ENCODE results near the gene FGF14. TPM values are rescaled to one million over a fixed set of nuclear protein-coding genes. Genes with fewer than 3 reads are reported as not detected.

FGF14 gene
- total and polyA plus RNA-seq, 2 donors (not counting 3 experiments of a cell fraction or from before 2014, with no cell fraction given) = not detected

DNA sequence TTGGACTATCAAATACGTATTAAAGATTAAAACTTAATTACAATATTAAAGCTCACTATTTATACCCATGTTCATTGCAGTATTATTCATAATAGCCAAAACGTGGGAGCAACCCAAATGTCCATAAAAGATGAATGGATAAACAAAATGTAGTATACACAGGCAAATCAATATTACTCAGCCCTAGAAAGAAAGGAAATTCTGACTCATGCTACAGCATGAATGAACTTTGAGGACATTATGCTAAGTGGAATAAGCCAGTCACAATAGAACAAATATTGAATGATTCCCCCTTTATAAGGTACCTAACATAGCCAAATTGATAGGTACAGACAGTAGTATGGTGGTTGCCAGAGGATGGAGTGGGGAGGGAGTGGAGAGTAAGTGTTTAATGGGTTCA is 457.3 kb downstream of the FGF14 start:
- no peak overlapping the region for H3K27ac ChIP-seq (ENCODE audit: insufficient read depth, low read depth, low read length)
- dilution Hi-C loops (cut with MboI; ENCODE audit: extremely low pct_ligation_motif_present, low sequenced_read_pairs) (no loop called here), intact Hi-C loops (cut with micrococcal nuclease) (no loop called here)
- no peaks in the 10 kb centered on the region for H3K36me3 ChIP-seq (ENCODE audit: control insufficient read depth in 2 of 2, extremely low read depth in 1 of 2, insufficient read depth in 2 of 2, low read length in 2 of 2)
- H3K9ac ChIP-seq (replicated peaks; ENCODE audit: extremely low read depth, insufficient read depth, low read length) = no peak overlapping the region
- POLR2A ChIA-PET = no interaction called here
- no peak for FAIRE-seq
- CTCF ChIA-PET = no interaction called here
- no peaks in the 10 kb centered on the region for H3K4me1 ChIP-seq (ENCODE audit: control insufficient read depth, extremely low read depth, insufficient read depth, low read length)
- no peak overlapping the region for H3K4me3 ChIP-seq (replicated peaks in 1 of 3; ENCODE audit: insufficient read depth in 1 of 3, low read depth in 1 of 3, low read length in 3 of 3)
- no peaks in the 10 kb centered on the region for H3K9me3 ChIP-seq (replicated peaks; ENCODE audit: control insufficient read depth, insufficient read depth, low read length)
- BruUV-seq (replicated peaks) = no TSS peak
- no peak overlapping the region for H2AFZ ChIP-seq (ENCODE audit: low read depth, low read length)
- TF ChIP-seq MYC (IDR thresholded peaks at IDR 0.05; ENCODE audit: low read depth, low read length) (no peak), POLR2A (IDR thresholded peaks at IDR 0.05; ENCODE audit: low read depth, low read length) (no peak), MAX (IDR thresholded peaks at IDR 0.05; ENCODE audit: insufficient read depth, insufficient read length) (no peak), EZH2 (IDR thresholded peaks at IDR 0.05; ENCODE audit: borderline replicate concordance, low read depth, low read length, severe bottlenecking) (no peak), POLR2AphosphoS5 (IDR thresholded peaks at IDR 0.05; ENCODE audit: insufficient read depth, low read depth, low read length) (no peak), JUN (IDR thresholded peaks at IDR 0.05; ENCODE audit: borderline replicate concordance, insufficient read depth, insufficient read length, low read depth) (no peak), FOS (IDR thresholded peaks at IDR 0.05; ENCODE audit: borderline replicate concordance, insufficient read depth, low read length) (no peak), GATA2 (IDR thresholded peaks at IDR 0.05; ENCODE audit: insufficient read depth, insufficient read length, low read depth, low read length) (no peak)
- TF ChIP-seq, protein P1, sequence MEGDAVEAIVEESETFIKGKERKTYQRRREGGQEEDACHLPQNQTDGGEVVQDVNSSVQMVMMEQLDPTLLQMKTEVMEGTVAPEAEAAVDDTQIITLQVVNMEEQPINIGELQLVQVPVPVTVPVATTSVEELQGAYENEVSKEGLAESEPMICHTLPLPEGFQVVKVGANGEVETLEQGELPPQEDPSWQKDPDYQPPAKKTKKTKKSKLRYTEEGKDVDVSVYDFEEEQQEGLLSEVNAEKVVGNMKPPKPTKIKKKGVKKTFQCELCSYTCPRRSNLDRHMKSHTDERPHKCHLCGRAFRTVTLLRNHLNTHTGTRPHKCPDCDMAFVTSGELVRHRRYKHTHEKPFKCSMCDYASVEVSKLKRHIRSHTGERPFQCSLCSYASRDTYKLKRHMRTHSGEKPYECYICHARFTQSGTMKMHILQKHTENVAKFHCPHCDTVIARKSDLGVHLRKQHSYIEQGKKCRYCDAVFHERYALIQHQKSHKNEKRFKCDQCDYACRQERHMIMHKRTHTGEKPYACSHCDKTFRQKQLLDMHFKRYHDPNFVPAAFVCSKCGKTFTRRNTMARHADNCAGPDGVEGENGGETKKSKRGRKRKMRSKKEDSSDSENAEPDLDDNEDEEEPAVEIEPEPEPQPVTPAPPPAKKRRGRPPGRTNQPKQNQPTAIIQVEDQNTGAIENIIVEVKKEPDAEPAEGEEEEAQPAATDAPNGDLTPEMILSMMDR (IDR thresholded peaks at IDR 0.05; ENCODE audit: extremely low read depth in 1 of 2, insufficient read depth in 1 of 2, low read depth in 1 of 2, low read length in 2 of 2) = no peak
- H3K79me2 ChIP-seq (ENCODE audit: control insufficient read depth, insufficient read depth, low read length) = no peaks in the 10 kb centered on the region
- no peaks in the 10 kb centered on the region for H3K9me1 ChIP-seq (replicated peaks; ENCODE audit: control insufficient read depth, extremely low read depth, insufficient read depth, low read length)
- DNase-seq (ENCODE audit: low read depth, low spot score) = no peak
- no peaks in the 10 kb centered on the region for H3K27me3 ChIP-seq (ENCODE audit: control insufficient read depth in 2 of 2, insufficient read depth in 2 of 2, low read length in 2 of 2)
- no peak overlapping the region for H3K4me2 ChIP-seq (ENCODE audit: insufficient read depth, low read length)
- H4K20me1 ChIP-seq (replicated peaks; ENCODE audit: control insufficient read depth, extremely low read depth, insufficient read depth, low read length) = no peaks in the 10 kb centered on the region
